ENCODE measurements around the gene GJA1. TPM values are rescaled to one million over a fixed set of nuclear protein-coding genes. Genes with fewer than 3 reads are reported as not detected.

The GJA1 gene
- polyA plus RNA-seq, 3 donors, result not detected

DNA sequence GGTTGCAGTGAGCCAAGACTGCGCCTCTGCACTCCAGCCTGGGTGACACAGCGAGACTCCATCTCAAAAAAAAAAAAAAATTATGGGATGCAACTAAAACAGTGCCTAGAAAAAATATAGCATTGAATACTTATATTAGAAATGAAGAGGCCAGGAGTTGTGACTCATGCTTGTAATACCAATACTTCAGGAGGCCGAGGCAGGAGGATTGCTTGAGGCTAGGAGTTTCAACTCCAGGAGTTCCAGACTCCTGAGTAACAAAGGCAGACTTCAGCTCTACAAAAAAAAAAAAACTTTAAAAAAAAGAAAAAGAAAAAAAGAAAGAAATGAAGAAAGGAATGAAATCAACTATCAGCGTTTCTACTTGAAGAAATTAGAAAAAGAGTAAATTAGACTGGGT, 17.1 kb upstream of the GJA1 start:
- Mint-ChIP-seq H3K4me3 (no peak overlapping the region), H3K27ac (no peak overlapping the region), H3K4me1 (no peaks in the 10 kb centered on the region), H3K9me3 (peaks cover 0 to 8% (median 3%) of the 10 kb centered on the region in 7 donors), H3K36me3 (no peaks in the 10 kb centered on the region), H3K27me3 (ENCODE audit: low read depth in 3 of 3) (peaks cover 0 to 2% (median 0%) of the 10 kb centered on the region in 3 donors)
- H3K36me3 ChIP-seq (replicated peaks in 1 of 2; ENCODE audit: control insufficient read depth in 1 of 2, insufficient read depth in 2 of 2, low read length in 2 of 2), result no peaks in the 10 kb centered on the region
- no peaks in the 10 kb centered on the region for H3K4me1 ChIP-seq (ENCODE audit: control insufficient read depth in 1 of 2, insufficient read depth in 2 of 2, low read length in 2 of 2)
- no peak overlapping the region for H3K4me3 ChIP-seq (replicated peaks in 1 of 3; ENCODE audit: low read depth in 2 of 3, low read length in 3 of 3)
- no peaks in the 10 kb centered on the region for H3K79me2 ChIP-seq (ENCODE audit: insufficient read depth, low read length)
- no peaks in the 10 kb centered on the region for H4K20me1 ChIP-seq (ENCODE audit: insufficient read depth, low read length)
- peaks cover 0 to 2% of the 10 kb centered on the region in 2 donors for H3K9me3 ChIP-seq (replicated peaks in 1 of 2; ENCODE audit: control insufficient read depth in 1 of 2, insufficient read depth in 1 of 2, low read length in 2 of 2)
- DNase-seq, result no peak
- no CpG with 5 or more reads among the region's 4 CpGs for WGBS (ENCODE audit: insufficient coverage)
- no peak overlapping the region for H3K9ac ChIP-seq (ENCODE audit: insufficient read depth, low read length, poor library complexity, severe bottlenecking)
- intact Hi-C loops (cut with micrococcal nuclease), result no loop called here
- no peak overlapping the region for H3K27ac ChIP-seq (ENCODE audit: low read depth in 1 of 2, low read length in 2 of 2)
- H2AFZ ChIP-seq (ENCODE audit: insufficient read depth, low read depth, low read length, poor library complexity, severe bottlenecking), result no peak overlapping the region
- H3K4me2 ChIP-seq (replicated peaks; ENCODE audit: extremely low read depth, low read length, poor library complexity, severe bottlenecking), result no peak overlapping the region
- H3K27me3 ChIP-seq (ENCODE audit: control insufficient read depth in 2 of 2, insufficient read depth in 2 of 2, low read length in 2 of 2), result no peaks in the 10 kb centered on the region
- TF ChIP-seq, protein P1, sequence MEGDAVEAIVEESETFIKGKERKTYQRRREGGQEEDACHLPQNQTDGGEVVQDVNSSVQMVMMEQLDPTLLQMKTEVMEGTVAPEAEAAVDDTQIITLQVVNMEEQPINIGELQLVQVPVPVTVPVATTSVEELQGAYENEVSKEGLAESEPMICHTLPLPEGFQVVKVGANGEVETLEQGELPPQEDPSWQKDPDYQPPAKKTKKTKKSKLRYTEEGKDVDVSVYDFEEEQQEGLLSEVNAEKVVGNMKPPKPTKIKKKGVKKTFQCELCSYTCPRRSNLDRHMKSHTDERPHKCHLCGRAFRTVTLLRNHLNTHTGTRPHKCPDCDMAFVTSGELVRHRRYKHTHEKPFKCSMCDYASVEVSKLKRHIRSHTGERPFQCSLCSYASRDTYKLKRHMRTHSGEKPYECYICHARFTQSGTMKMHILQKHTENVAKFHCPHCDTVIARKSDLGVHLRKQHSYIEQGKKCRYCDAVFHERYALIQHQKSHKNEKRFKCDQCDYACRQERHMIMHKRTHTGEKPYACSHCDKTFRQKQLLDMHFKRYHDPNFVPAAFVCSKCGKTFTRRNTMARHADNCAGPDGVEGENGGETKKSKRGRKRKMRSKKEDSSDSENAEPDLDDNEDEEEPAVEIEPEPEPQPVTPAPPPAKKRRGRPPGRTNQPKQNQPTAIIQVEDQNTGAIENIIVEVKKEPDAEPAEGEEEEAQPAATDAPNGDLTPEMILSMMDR (IDR thresholded peaks at IDR 0.05), result no peak

DNA sequence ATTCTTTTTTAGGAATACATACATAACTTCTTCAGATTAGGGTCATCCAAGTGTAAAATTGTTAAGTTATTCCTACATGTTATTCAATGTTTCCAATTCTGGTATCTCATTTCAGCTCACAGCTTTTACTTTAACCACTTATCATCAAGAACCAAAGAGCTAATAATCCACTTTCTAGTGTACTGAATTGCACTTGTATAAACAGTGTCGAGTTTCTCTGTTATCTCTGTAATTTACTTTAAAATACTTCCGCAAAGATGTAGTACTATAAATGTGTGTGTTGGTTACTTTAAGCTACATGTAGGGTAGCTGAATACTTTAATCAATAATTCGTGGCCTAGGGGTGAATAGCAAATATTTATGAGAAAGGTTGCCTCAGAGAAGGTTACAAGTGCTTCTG, 8.8 kb upstream of the GJA1 start:
- Mint-ChIP-seq H3K36me3 (no peaks in the 10 kb centered on the region), H3K27me3 (ENCODE audit: low read depth in 3 of 3) (peaks cover 0 to 1% (median 0%) of the 10 kb centered on the region in 3 donors), H3K9me3 (no peaks in the 10 kb centered on the region), H3K27ac (no peak overlapping the region), H3K4me3 (no peak overlapping the region), H3K4me1 (no peaks in the 10 kb centered on the region)
- no CpG with 5 or more reads among the region's 3 CpGs for WGBS (ENCODE audit: insufficient coverage)
- H3K4me2 ChIP-seq (replicated peaks; ENCODE audit: extremely low read depth, low read length, poor library complexity, severe bottlenecking), result no peak overlapping the region
- no peaks in the 10 kb centered on the region for H3K4me1 ChIP-seq (ENCODE audit: control insufficient read depth in 1 of 2, insufficient read depth in 2 of 2, low read length in 2 of 2)
- H3K27me3 ChIP-seq (ENCODE audit: control insufficient read depth in 2 of 2, insufficient read depth in 2 of 2, low read length in 2 of 2), result no peaks in the 10 kb centered on the region
- no peak overlapping the region for H3K4me3 ChIP-seq (replicated peaks in 1 of 3; ENCODE audit: low read depth in 2 of 3, low read length in 3 of 3)
- no peaks in the 10 kb centered on the region for H4K20me1 ChIP-seq (ENCODE audit: insufficient read depth, low read length)
- no peaks in the 10 kb centered on the region for H3K79me2 ChIP-seq (ENCODE audit: insufficient read depth, low read length)
- DNase-seq, result no peak
- intact Hi-C loops (cut with micrococcal nuclease), result no loop called here
- no peak overlapping the region for H3K27ac ChIP-seq (ENCODE audit: low read depth in 1 of 2, low read length in 2 of 2)
- H3K9me3 ChIP-seq (replicated peaks in 1 of 2; ENCODE audit: control insufficient read depth in 1 of 2, insufficient read depth in 1 of 2, low read length in 2 of 2), result no peaks in the 10 kb centered on the region
- TF ChIP-seq, protein P1 (IDR thresholded peaks at IDR 0.05), result no peak
- no peak overlapping the region for H3K9ac ChIP-seq (ENCODE audit: insufficient read depth, low read length, poor library complexity, severe bottlenecking)
- H2AFZ ChIP-seq (ENCODE audit: insufficient read depth, low read depth, low read length, poor library complexity, severe bottlenecking), result no peak overlapping the region
- H3K36me3 ChIP-seq (replicated peaks in 1 of 2; ENCODE audit: control insufficient read depth in 1 of 2, insufficient read depth in 2 of 2, low read length in 2 of 2), result no peaks in the 10 kb centered on the region
